B cell (primary cell): Measurements from ENCODE around the gene DSG2.

Experiments used
- CTCF ChIP-seq: fragments of 200-600 bp; IDR thresholded peaks from one replicate; pipeline ENCODE4 v1.8.0; 2022; ENCODE audit warnings: antibody characterized with exemption, mild to moderate bottlenecking
- EZH2 ChIP-seq: IDR thresholded peaks from 2 replicates; pipeline ENCODE4 v1.6.1; 2012; ENCODE audit warnings: borderline replicate concordance, low read depth, mild to moderate bottlenecking, moderate library complexity, low read length; ENCODE audit not compliant: insufficient read depth, poor library complexity, severe bottlenecking

- TF ChIP-seq CTCF (no peak), EZH2 (no peak)
Measured at GRCh38 chr18:31486165-31486564, 11.8 kb upstream of the DSG2 start.
